Brain microvascular endothelial cell (primary cell): ENCODE results near the gene OR1E2.

ENCODE experiments used
- DNase-seq: peaks from one replicate; pipeline ENCODE4 v3.0.0-alpha.2; 2020
- H3K27ac ChIP-seq: fragments of 250-450 bp; sonication (Bioruptor Pico); 2 replicates; pipeline ENCODE4 v1.5.1; 2020; ENCODE audit warnings: mild to moderate bottlenecking, moderate library complexity
- H3K27me3 ChIP-seq: fragments of 250-450 bp; sonication (Bioruptor Pico); replicated peaks from 2 replicates; pipeline ENCODE4 v1.5.1; 2020; ENCODE audit warnings: mild to moderate bottlenecking
- H3K36me3 ChIP-seq: fragments of 250-450 bp; sonication (Bioruptor Pico); replicated peaks from 2 replicates; pipeline ENCODE4 v1.5.1; 2020; ENCODE audit warnings: mild to moderate bottlenecking
- H3K4me3 ChIP-seq: 2 replicates; pipeline ENCODE4 v1.5.1; 2011; ENCODE audit warnings: low read depth, mild to moderate bottlenecking, control low read depth, low read length, moderate library complexity
- in situ Hi-C: cut with HindIII; loops from 2 replicates; pipeline ENCODE4 v1.10.0; 2017; ENCODE audit warnings: low sequenced_read_pairs, low pct_ligation_motif_present
- TF ChIP-seq, protein P1 (sequence below): IDR thresholded peaks from 2 replicates; pipeline ENCODE4 v1.5.1; 2011; ENCODE audit warnings: low read depth, mild to moderate bottlenecking, moderate library complexity, low read length, control low read depth, inconsistent platforms; ENCODE audit errors: missing control alignments

Gene OR1E2

DNA sequence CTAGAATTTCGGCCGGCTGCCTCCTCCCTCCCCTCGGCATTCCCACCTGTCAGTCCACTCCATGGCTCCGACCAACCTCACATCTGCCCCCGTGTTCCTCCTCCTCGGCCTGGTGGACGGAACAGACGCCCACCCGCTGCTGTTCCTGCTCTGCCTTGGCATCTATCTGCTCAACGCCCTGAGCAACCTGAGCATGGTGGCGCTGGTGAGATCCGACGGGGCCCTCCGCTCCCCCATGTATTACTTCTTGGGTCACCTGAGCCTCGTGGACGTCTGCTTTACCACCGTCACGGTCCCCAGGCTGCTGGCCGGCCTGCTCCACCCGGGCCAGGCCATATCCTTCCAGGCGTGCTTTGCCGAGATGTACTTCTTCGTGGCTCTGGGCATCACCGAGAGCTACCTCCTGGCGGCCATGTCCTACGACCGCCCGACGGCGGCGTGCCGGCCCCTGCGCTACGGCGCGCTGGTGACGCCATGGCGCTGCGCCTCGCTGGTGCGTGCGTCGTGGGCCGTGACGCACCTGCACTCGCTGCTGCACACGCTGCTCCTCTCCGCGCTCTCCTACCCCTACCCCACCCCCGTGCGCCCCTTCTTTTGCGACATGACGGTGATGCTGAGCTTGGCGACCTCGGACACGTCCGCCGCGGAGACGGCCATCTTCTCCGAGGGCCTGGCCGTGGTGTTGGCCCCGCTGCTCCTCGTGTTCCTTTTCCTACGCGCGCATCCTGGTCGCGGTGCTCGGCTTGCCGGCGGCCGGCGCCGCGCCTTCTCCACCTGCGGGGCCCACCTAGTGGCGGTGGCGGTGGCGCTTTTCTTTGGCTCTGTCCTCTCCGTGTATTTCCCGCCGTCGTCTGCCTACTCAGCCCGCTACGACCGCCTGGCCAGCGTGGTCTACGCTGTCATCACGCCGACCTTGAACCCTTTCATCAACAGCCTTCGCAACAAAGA is 47.5 kb downstream of the OR1E2 start, which contains the start of gene OR3A2:
OR3A2 (minus strand) TSS at position 440 of the 948 bp plus-strand sequence.
- H3K27ac ChIP-seq = no peak within 1 kb of the TSS
- no peak for DNase-seq
- no peaks in the 10 kb centered on the region for H3K27me3 ChIP-seq
- in situ Hi-C loops = no loop called here
- no peaks in the 10 kb centered on the region for H3K36me3 ChIP-seq
- TF ChIP-seq, protein P1, sequence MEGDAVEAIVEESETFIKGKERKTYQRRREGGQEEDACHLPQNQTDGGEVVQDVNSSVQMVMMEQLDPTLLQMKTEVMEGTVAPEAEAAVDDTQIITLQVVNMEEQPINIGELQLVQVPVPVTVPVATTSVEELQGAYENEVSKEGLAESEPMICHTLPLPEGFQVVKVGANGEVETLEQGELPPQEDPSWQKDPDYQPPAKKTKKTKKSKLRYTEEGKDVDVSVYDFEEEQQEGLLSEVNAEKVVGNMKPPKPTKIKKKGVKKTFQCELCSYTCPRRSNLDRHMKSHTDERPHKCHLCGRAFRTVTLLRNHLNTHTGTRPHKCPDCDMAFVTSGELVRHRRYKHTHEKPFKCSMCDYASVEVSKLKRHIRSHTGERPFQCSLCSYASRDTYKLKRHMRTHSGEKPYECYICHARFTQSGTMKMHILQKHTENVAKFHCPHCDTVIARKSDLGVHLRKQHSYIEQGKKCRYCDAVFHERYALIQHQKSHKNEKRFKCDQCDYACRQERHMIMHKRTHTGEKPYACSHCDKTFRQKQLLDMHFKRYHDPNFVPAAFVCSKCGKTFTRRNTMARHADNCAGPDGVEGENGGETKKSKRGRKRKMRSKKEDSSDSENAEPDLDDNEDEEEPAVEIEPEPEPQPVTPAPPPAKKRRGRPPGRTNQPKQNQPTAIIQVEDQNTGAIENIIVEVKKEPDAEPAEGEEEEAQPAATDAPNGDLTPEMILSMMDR = no peak
- H3K4me3 ChIP-seq = no peak within 1 kb of the TSS
